Ascending aorta (tissue), 2 donors: Measurements from ENCODE around the gene RS1. TPM values are rescaled to one million over a fixed set of nuclear protein-coding genes. Genes with fewer than 3 reads are reported as not detected.

Experiments used
- DNase-seq, 2 donors: peaks; one replicate each; pipeline ENCODE4 v3.0.0-alpha.2; 2019; ENCODE audit warnings: low spot score in 2 of 2
- H3K27ac ChIP-seq, 2 donors: fragments of 200-600 bp; sonication (generic); one replicate each; pipeline ENCODE4 v1.5.1; 2016 to 2017; ENCODE audit warnings: mild to moderate bottlenecking in 1 of 2
- H3K27me3 ChIP-seq: fragments of 200-600 bp; sonication (generic); one replicate; pipeline ENCODE4 v1.5.1; 2017
- H3K36me3 ChIP-seq, 2 donors: fragments of 200-600 bp; sonication (generic); one replicate each; pipeline ENCODE4 v1.5.1; 2016
- H3K4me1 ChIP-seq, 2 donors: fragments of 200-600 bp; sonication (generic); one replicate each; pipeline ENCODE4 v1.5.1; 2016 to 2017; ENCODE audit warnings: mild to moderate bottlenecking in 1 of 2
- H3K4me3 ChIP-seq, 2 donors: fragments of 200-600 bp; sonication (generic); one replicate each; pipeline ENCODE4 v1.5.1; 2016 to 2017; ENCODE audit warnings: mild to moderate bottlenecking in 1 of 2
- H3K9me3 ChIP-seq, 2 donors: fragments of 200-600 bp; sonication (generic); one replicate each; pipeline ENCODE4 v1.5.1; 2016
- CTCF ChIP-seq, 3 experiments: fragments of 200-600 bp in 2 of 3; fragments of 450-650 bp in 1 of 3; sonication (generic) in 2 of 3; IDR thresholded peaks; one replicate each; pipeline ENCODE4 v1.5.1; 2016 to 2019; ENCODE audit warnings: antibody characterized with exemption in 3 of 3, mild to moderate bottlenecking in 1 of 3, moderate library complexity in 1 of 3
- intact Hi-C: fragments of 100-400 bp; cut with DNase I; formaldehyde crosslinking; loops from one replicate; pipeline ENCODE4 v1.15.1; 2023
- total RNA-seq: library from RNA; depleted of rRNA; stranded (reverse); fragments of >200 nt; gene quantifications from one replicate; pipeline ENCODE4 v1.1.0, GENCODE V29; 2016

RS1 gene
- total RNA-seq, 1 donor from 2014 or later, result not detected

GRCh38 chrX:18691431-18691830 lies 19.5 kb upstream of the RS1 start:
- DNase-seq, result no peak
- Histone ChIP-seq H3K4me3 (no peak overlapping the region), H3K9me3 (no peaks in the 10 kb centered on the region), H3K27me3 (no peaks in the 10 kb centered on the region), H3K4me1 (no peaks in the 10 kb centered on the region), H3K36me3 (no peaks in the 10 kb centered on the region), H3K27ac (no peak overlapping the region)
- no peak for TF ChIP-seq CTCF (IDR thresholded peaks at IDR 0.05)
- intact Hi-C loops, result no loop called here

GRCh38 chrX:18687856-18688495 lies 16.1 kb upstream of the RS1 start:
- no peaks in the 10 kb centered on the region for H3K27me3 ChIP-seq
- intact Hi-C loops, result no loop called here
- TF ChIP-seq CTCF (IDR thresholded peaks at IDR 0.05), result no peak
- no peak overlapping the region for H3K27ac ChIP-seq
- no peaks in the 10 kb centered on the region for H3K36me3 ChIP-seq
- H3K9me3 ChIP-seq, result no peaks in the 10 kb centered on the region
- H3K4me1 ChIP-seq, result peaks cover 0 to 2% of the 10 kb centered on the region in 2 donors
- DNase-seq, result no peak
- no peak overlapping the region for H3K4me3 ChIP-seq

GRCh38 chrX:18682979-18683387 lies 11.1 kb upstream of the RS1 start:
- Histone ChIP-seq H3K27ac (no peak overlapping the region), H3K36me3 (no peaks in the 10 kb centered on the region), H3K4me3 (no peak overlapping the region), H3K4me1 (peaks cover 0 to 2% of the 10 kb centered on the region in 2 donors), H3K27me3 (no peaks in the 10 kb centered on the region), H3K9me3 (no peaks in the 10 kb centered on the region)
- no peak for DNase-seq
- intact Hi-C loops, result no loop called here
- no peak for TF ChIP-seq CTCF (IDR thresholded peaks at IDR 0.05)

- no peaks in the 10 kb centered on the region for H3K36me3 ChIP-seq
- intact Hi-C loops, result no loop called here
- H3K27me3 ChIP-seq, result no peaks in the 10 kb centered on the region
- H3K9me3 ChIP-seq, result no peaks in the 10 kb centered on the region
- no peak for DNase-seq
- no peak overlapping the region for H3K27ac ChIP-seq
- H3K4me3 ChIP-seq, result no peak overlapping the region
- H3K4me1 ChIP-seq, result peaks cover 0 to 2% of the 10 kb centered on the region in 2 donors
- no peak for TF ChIP-seq CTCF (IDR thresholded peaks at IDR 0.05)
Observed at GRCh38 chrX:18681996-18682395, 10.1 kb upstream of the RS1 start.

- intact Hi-C loops, result loop anchor here (2.0 to 10.0 kb wide), 3 partner anchors 155 to 667 kb away; partner anchors contain the start of gene PDHA1
- H3K36me3 ChIP-seq, result no peaks in the 10 kb centered on the region
- TF ChIP-seq CTCF (IDR thresholded peaks at IDR 0.05), result no peak
- no peaks in the 10 kb centered on the region for H3K27me3 ChIP-seq
- H3K4me1 ChIP-seq, result no peaks in the 10 kb centered on the region
- H3K27ac ChIP-seq, result no peak overlapping the region
- H3K4me3 ChIP-seq, result no peak overlapping the region
- no peaks in the 10 kb centered on the region for H3K9me3 ChIP-seq
- DNase-seq, result no peak
Observed at GRCh38 chrX:18677161-18677869, 5.4 kb upstream of the RS1 start.
